ENCODE measurements around the gene SUMF1. TPM values are rescaled to one million over a fixed set of nuclear protein-coding genes. Genes with fewer than 3 reads are reported as not detected.

The SUMF1 gene
- total RNA-seq, 4 donors from 2014 or later = 39.6 to 51.3 (median 47.0) TPM

DNA sequence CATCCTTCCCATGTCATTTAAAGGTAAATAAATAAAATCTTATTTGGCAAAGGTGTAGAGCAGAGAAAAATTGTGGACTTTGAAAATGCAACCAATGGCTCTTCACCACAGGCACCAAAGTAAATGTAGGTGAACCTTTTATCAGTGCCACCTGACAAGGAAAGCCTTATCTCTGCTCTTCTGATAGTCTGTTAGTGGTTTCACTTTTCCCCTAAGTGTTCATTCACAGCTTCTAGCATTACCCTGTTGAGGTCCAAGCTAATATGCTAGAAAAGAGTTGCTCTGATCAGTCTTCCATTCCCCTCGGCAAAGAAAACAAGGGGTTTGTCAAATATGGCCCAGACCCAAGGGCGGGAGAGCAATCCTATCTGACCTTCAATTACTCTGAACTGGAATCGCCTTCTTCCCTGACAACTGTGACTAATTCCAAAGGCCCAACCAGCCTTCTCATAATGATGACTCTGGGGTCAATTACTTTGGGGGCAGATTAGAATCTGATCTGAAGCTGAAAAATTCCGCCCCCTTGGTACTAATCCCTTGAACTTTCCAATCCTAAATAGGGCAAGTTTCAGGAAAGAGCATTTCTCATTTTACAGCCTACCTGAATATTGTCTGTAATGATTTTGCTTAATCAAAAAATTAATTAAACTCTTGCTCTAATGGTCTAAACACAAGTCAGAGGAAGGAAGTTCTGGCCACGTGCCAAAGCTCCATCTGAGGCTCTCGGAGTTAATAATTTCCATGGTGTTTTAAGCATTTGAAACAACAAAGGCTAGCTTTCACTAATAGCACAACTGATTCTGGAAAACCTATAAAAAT, 111.5 kb downstream of the SUMF1 start:
- Histone ChIP-seq H3K27me3 (no peaks in the 10 kb centered on the region), H3K9me3 (no peaks in the 10 kb centered on the region), H3K27ac (peak overlapping the region in 3 of 4 donors; percentile 25 to 45 (median 28)), H3K36me3 (no peaks in the 10 kb centered on the region), H3K4me1 (peaks cover 3 to 45% (median 5%) of the 10 kb centered on the region in 3 donors), H3K4me3 (no peak overlapping the region)
- WGBS, 2 donors (ENCODE audit: low coverage in 1 of 2) = 40 to 45% methylated on average over 5 to 6 of the region's 6 CpGs
- TF ChIP-seq EP300 (IDR thresholded peaks at IDR 0.05) (no peak), POLR2AphosphoS5 (IDR thresholded peaks at IDR 0.05) (no peak), POLR2A (IDR thresholded peaks at IDR 0.05) (no peak)
- TF ChIP-seq, protein P1, sequence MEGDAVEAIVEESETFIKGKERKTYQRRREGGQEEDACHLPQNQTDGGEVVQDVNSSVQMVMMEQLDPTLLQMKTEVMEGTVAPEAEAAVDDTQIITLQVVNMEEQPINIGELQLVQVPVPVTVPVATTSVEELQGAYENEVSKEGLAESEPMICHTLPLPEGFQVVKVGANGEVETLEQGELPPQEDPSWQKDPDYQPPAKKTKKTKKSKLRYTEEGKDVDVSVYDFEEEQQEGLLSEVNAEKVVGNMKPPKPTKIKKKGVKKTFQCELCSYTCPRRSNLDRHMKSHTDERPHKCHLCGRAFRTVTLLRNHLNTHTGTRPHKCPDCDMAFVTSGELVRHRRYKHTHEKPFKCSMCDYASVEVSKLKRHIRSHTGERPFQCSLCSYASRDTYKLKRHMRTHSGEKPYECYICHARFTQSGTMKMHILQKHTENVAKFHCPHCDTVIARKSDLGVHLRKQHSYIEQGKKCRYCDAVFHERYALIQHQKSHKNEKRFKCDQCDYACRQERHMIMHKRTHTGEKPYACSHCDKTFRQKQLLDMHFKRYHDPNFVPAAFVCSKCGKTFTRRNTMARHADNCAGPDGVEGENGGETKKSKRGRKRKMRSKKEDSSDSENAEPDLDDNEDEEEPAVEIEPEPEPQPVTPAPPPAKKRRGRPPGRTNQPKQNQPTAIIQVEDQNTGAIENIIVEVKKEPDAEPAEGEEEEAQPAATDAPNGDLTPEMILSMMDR (IDR thresholded peaks at IDR 0.05) = no peak
- no peak for ATAC-seq

DNA sequence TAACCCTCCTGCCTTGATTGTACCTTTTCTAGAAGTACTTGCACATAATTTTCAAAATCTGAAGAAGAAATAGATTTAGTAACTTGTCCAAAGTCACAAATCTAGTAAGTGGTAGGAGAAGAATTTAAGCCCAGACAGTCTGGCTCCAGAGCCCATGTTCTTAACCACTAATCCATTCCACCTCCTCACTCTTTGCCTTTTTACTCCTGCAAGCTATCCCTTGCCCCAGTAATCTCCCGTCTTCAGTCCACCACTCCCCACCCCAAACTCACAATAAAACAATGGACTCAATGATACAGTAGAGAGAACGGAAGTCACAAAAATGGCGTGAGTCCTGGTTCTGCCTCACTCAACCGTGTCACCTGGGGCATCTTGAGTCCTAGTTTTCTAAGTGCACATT, 115.2 kb downstream of the SUMF1 start:
- no peaks in the 10 kb centered on the region for H3K36me3 ChIP-seq
- 92 to 96% methylated on average over 2 to 4 of the region's 4 CpGs for WGBS, 2 donors (ENCODE audit: low coverage in 1 of 2)
- H3K27ac ChIP-seq = peak overlapping the region in 3 of 4 donors; percentile 47 to 78 (median 66)
- no peak overlapping the region for H3K4me3 ChIP-seq
- TF ChIP-seq EP300 (IDR thresholded peaks at IDR 0.05) = no peak
- TF ChIP-seq POLR2AphosphoS5 (IDR thresholded peaks at IDR 0.05) = no peak
- TF ChIP-seq, protein P1 (IDR thresholded peaks at IDR 0.05) = no peak
- no peak for TF ChIP-seq POLR2A (IDR thresholded peaks at IDR 0.05)
- no peak for ATAC-seq
- no peaks in the 10 kb centered on the region for H3K27me3 ChIP-seq
- no peaks in the 10 kb centered on the region for H3K9me3 ChIP-seq
- H3K4me1 ChIP-seq = peaks cover 2 to 32% (median 5%) of the 10 kb centered on the region in 3 donors

DNA sequence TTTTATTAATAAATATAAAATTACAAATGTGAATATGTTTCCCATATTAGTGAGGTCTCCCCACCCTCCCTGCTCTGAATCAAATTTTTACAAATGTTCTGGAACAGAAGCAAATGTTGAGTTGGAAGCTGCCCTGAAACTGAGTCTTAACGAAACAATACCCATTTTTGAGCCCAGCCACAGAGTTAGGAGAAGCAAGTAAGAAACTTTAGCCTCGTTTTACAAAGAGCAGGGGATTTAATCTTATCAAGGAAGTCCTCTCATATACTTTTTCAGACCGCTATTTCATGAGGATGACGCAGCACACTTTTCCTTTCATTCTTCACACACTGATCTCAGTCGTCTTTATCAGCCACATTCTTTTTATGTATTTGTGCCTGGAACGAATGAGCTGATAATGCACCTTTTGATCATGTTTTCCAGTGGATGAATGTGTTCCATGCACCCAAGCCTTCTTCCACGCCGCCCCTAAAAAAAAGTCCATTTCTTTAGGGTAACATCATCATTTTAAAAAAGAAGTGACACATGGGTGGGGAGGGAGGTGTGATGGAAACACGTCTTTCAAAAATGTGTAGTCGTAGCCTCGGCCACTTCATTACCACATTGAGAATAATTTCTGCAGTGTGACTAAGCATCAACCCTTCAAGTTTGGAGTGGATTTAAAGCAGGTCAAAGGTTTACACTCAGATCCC, 115.8 kb downstream of the SUMF1 start:
- no peaks in the 10 kb centered on the region for H3K36me3 ChIP-seq
- H3K27ac ChIP-seq = peak overlapping the region; percentile 47 to 78 (median 58)
- H3K4me1 ChIP-seq = peaks cover 0 to 26% (median 5%) of the 10 kb centered on the region in 3 donors
- no peak for TF ChIP-seq POLR2A (IDR thresholded peaks at IDR 0.05)
- TF ChIP-seq, protein P1 (IDR thresholded peaks at IDR 0.05) = peak in 1 of 4 experiments; percentile 2
- H3K27me3 ChIP-seq = no peaks in the 10 kb centered on the region
- WGBS, 2 donors (ENCODE audit: low coverage in 1 of 2) = 28 to 52% methylated on average over 11 of the region's 11 CpGs
- H3K4me3 ChIP-seq = peak overlapping the region; percentile 26 to 41
- H3K9me3 ChIP-seq = no peaks in the 10 kb centered on the region
- ATAC-seq = peak; percentile 29

DNA sequence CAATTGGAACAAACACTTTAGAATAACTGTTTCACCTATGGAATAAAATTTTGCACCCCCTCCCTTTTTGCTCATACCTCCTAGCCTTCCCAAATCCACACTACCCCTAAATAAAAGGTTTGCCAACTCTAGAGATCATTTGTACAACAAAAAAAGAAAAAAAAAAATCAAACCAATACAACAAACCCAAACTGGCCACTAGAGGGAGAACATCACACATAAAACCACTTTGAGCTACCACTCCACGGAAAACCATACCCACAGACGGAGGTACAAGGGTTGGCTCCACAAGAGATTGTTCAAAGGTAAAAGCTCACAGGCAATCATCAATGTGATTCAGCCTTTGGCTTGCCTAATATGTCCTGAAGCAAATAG, 116.3 kb downstream of the SUMF1 start:
- no peaks in the 10 kb centered on the region for H3K27me3 ChIP-seq
- peaks cover 0 to 21% (median 5%) of the 10 kb centered on the region in 3 donors for H3K4me1 ChIP-seq
- H3K27ac ChIP-seq = peak overlapping the region; percentile 47 to 78 (median 58)
- peak overlapping the region; percentile 26 to 41 for H3K4me3 ChIP-seq
- 0% methylated on average over 2 of the region's 2 CpGs for WGBS, 2 donors (ENCODE audit: low coverage in 1 of 2)
- no peaks in the 10 kb centered on the region for H3K9me3 ChIP-seq
- TF ChIP-seq POLR2A (IDR thresholded peaks at IDR 0.05) (peak in 1 of 2 donors; percentile 15), POLR2AphosphoS5 (IDR thresholded peaks at IDR 0.05) (peak; percentile 32), EP300 (IDR thresholded peaks at IDR 0.05) (no peak)
- TF ChIP-seq, protein P1 (IDR thresholded peaks at IDR 0.05) = peak; percentile 55 to 79 (median 75)
- ATAC-seq = peak; percentile 73
- H3K36me3 ChIP-seq = no peaks in the 10 kb centered on the region
